ACHN (cell line): Measurements from ENCODE around the gene TAL1.
"Not testable (repeated sequence)": the region's sequence is repeated elsewhere in the genome, so short reads cannot be mapped to it uniquely, and the experiment has no call there.

ENCODE experiments used
- DNase-seq: peaks from one replicate; pipeline ENCODE4 v3.0.0-alpha.2; 2015
- in situ Hi-C: cut with HindIII; loops from 2 replicates; pipeline ENCODE4 v1.10.0; 2017; ENCODE audit warnings: low sequenced_read_pairs, low pct_ligation_motif_present, low pct_unique_long_range_greater_than_20kb

The TAL1 gene

DNA sequence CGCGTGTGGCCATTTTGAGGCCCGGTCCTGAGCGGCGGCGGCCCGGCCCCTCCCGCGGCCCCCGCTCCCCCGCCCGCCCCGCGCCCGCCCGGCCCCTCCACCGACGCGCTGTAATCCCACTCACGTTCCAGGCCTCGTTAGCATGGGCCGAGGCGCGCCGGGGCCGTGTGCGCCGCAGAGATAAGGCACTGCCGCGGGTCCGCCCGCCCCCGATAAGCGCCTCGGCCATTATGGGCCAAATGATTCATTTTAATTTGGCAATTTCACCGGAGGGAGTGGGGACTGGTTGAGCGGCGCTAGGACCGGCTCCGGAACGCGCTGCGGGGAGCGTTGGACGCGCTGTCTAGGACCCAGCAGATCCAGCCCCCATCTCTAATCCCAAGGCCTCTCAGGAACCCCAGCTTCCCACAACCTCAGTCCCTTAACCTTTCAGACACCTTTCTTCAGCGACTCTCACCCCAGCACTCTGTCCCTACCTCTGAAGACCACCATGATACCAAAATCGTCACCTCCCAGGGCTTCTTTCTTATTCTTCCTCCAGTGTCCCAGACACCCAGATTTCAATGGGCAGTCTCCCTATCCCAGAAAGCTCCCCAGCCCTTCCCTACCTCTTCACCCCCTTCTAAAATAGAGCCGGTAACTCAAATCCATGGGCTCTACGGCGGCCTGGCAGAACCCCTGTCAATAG is at the start of gene TAL1:
Gene TAL1, minus strand, starts transcription at position 39 of the 688 bp plus-strand sequence. CDS start 6,337 bp downstream, outside the sequence.
- DNase-seq = no peak

DNA sequence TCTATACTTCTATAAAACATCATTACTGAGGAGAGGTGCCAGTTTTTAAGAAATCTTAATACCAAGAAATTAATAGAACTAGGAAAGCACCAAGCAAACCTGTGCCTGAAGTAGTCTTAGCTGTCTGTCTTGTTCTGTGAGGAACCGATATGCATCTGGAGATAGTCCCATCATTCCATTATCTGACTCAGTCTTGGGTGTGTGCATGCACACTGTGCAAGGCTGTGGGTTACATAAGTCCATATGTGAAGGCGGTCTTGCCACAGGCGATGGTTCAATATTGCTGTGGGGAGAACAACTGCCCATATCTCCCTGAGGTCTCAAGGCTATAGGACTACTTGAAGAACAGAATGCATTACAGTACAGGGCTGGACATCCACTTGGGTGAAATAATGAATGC is 48.1 kb upstream of the TAL1 start:
- DNase-seq = no peak
- in situ Hi-C loops = no loop called here

More for the DNA sequence above, at the start of gene TAL1:
- in situ Hi-C loops = no loop called here

DNA sequence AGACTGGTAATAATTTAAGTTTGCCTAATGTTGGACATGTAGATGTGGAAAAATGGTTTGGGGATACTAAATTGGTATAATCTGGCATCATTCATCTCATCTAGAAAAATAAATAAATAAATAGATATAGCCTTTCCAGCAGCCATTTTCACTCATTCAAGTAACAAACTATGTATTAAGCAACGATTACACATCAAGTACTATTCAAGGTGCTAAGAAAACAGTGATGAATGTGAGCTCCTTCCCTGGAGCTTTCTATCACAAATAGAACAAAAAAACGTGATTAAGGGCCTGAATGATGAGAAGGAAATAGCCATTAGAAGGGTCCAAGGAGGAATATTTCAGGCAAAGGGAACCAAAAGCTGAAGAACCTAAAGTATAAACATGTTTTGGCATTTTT is 44.8 kb upstream of the TAL1 start:
- DNase-seq = no peak
- in situ Hi-C loops = no loop called here

DNA sequence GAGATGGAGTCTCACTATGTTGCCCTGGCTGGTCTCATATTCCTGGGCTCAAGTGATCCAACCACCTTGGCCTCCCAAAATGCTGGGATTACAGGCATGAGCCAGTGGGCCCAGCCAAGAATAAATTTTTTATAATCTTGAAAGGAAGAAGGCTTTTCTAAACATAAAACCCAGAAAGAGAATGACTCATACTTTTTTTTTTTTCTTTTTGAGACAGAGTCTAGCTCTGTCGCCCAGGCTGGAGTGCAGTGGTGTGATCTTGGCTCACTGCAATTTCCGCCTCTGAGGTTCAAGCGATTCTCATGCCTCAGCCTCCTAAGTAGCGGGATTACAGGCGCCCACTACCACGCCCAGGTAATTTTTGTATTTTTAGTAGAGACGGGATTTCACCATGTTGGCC is 43.8 kb upstream of the TAL1 start:
- DNase-seq = not testable (repeated sequence)

DNA sequence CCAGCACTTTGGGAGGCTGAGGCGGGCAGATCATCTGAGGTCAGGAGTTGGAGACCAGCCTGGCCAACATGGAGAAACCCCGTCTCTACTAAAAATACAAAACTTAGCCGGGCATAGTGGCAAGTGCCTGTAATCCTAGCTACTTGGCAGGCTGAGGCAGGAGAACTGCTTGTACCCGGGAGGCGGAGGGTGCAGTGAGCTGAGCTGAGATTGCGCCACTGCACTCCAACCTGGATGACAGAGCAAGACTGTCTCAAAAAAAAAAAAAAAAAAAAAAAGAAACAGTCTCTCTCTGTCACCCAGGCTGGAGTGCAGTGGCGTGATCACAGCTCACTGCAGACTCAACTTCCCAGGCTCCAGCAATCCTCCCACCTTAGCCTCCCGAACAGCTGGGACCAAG is 33.5 kb upstream of the TAL1 start:
- in situ Hi-C loops, DNase-seq: not testable (repeated sequence)

More for the DNA sequence above, 43.8 kb upstream of the TAL1 start:
- in situ Hi-C loops = not testable (repeated sequence)

DNA sequence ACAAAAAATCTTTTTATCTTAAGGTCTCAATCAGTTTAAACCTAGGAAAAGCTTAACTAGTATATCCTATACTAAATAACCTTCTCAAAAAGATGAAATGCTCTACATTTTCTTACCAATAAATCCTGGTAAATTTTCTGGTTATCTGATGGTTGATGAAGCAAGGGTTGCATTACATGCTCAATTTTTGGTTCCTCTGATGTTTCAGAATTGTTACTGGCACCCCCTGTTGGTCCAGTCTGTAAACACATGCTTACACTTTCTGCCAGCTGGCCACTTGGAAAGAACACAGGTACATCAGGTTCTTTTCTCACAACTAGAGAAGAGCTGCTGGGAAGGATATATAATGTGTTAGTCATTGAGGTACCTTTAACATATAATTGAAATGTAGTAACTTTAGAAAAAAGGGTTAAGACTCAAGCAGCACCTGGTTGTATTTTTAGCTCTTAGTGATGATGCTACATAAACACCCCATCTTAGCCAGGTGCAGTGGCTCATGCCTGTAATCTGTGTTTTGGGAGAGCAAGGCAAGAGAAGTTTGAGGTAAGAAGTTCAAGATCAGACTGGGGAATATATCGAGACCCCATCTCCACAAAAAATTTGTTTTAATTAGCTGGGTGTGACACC is 30.9 kb upstream of the TAL1 start:
- in situ Hi-C loops = no loop called here

DNA sequence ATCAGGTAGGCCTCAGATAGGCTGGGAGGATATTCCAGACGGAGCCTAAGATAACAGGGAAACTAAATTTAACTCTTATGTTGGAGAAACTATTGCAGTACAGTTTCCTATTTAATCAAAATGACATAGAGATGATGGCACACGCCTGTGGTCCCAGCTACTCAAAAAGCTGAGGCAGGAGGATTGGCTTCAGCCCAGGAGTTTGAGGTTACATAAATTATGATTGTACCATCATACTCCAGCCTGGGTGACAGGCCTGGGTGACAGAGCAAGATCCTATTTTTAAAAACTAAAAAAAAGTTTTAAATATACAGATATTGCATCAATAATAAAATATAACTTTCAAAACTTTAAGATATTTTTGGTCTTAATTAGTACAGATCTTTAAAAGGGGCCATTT is 25.2 kb upstream of the TAL1 start:
- DNase-seq = no peak
- in situ Hi-C loops = no loop called here

More for the DNA sequence above, 30.9 kb upstream of the TAL1 start:
- peak; percentile 64 for DNase-seq

DNA sequence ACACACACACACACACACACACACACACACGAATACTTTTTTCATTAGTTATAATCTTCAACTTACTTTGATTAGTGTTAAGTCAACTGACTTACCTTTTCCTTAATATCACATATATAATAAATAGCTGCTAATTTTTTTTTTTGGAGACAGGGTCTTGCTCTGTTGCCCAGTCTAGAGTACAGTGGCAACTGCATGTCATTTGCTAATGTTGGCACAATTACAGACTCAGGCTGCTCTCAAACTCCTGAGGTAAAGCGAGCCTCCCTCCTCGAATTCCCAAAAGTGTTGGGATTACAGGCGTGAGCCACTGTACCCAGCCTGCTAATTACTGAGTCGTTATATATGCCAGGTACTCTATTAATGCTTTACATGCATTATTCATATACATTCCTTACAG is 20.8 kb upstream of the TAL1 start:
- in situ Hi-C loops = no loop called here
- no peak for DNase-seq

DNA sequence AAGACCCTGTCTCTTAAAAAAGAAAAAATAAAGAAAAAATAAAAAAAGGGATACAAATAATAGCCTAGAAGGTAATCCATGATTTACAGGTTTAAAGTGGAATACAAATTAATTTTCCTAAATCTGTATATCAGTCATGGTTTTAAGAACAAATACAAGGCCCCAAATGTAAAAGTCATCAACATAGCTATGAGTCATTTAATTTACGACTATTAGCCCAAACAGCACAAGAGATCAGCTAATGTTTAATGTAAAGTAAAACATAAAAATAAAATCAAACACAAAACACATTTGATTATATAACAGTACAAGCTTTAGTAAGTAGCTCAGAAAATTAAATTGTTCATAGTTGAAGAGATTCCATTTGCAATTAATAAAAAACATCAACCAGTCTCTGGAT is 20.3 kb upstream of the TAL1 start:
- in situ Hi-C loops = no loop called here
- DNase-seq = no peak

DNA sequence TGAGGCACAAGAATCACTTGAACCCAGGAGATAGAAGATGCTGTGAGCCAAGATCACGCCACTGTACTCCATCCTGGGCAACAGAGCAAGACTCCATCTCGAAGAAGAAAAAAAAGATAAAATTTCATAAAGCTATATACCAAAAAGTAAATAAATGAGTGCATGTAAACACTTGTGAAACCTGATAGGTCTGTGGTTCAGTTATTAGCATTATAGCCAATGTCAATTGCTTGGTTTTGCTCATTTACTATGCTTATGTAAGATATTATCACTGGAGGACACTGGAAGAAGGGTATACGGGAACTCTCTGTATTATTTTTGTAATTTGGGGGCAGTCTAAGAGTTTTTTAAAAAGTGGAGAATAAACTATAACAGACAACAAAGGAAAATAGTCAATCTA is 17.7 kb upstream of the TAL1 start:
- in situ Hi-C loops = no loop called here
- no peak for DNase-seq

DNA sequence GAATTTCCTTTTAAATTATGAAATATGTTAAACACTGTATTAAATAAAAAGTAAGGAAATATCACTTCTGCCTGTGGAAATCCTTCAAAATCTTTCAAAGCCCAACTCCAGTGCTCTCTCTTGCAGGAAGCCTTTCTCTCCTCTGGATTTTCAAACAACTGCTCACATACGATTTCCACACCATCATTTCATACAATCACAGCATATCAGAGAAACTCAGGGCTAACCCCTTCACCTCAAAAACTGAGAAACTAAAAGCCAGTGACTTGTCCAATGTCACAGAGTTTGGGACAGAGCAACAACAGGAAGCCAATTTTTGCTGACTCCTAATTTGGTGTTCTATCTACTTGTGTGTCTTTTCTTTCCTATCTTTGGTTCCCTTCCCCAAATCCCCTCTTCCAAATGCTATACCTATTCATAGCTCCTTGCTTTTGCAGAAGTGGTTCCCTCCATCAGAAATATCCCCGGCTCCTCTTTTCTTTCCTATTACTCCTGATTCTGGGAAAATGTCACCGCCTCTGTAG is 12.4 kb upstream of the TAL1 start:
- in situ Hi-C loops = no loop called here

DNA sequence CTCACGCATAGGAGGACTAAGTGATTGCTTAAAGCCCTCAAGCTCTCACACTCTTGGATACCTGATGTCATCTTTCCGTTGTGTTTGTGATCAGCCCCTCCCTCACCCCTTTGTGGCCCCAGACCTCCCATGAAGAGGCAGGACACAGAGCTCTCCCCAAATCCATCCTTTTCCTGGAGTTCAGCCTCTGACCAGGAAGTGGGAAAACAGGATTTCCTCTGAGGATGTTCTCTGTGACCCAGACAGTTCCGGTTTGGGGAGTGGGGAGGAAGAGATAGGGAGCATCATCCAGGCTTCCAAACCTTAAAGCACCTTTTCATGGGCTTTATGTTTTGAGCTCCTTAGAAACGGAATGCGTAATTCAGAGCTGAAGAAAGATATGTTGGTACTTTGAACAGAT is 11.9 kb upstream of the TAL1 start:
- DNase-seq = no peak
- in situ Hi-C loops = no loop called here

More for the DNA sequence above, 12.4 kb upstream of the TAL1 start:
- no peak for DNase-seq

DNA sequence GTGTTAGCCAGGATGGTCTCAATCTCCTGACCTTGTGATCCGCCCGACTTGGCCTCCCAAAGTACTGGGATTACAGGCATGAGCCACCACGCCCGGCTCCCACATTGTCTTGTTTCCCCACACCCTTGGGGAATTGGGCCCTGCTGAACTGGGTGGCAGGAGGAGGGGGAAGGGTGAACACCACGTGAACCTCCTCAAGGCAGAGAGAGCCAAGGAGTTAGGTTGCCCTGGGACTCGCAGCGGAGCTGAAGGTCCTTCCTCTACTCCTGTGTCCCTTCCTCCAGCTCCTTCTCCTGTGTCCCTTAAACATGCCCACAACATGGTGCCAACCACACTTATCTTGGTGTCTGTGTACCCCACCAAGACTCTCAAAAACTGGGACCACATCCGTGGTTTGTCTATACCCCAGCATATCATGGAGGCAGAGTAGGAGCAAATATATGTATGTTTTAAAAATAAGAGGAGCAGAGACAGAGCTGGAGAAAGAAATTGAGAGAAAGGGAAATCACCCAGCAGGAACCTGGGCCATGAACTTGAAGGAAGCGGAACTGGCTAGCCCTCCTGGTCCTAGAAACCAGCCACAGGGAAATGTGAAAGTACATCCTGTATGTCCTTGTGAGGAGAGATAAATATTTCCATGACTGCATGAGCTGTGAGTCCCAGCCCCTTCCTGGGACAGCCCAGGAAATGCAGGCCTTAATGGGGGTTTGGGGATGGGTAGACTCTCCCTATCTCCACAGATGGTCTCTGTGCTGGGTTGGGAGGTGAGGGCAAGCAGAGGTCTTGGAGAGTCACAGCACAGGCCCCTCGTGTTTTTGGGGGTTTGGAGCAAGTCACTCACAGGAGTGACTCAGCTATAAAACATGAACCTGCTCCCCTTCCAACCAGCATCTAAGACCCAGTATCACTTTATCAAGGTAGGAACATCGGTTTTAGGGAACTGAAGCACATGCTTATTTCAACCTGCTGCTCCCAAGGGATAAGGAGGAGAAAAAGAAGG is 9.4 kb upstream of the TAL1 start:
- in situ Hi-C loops = no loop called here
- no peak for DNase-seq

DNA sequence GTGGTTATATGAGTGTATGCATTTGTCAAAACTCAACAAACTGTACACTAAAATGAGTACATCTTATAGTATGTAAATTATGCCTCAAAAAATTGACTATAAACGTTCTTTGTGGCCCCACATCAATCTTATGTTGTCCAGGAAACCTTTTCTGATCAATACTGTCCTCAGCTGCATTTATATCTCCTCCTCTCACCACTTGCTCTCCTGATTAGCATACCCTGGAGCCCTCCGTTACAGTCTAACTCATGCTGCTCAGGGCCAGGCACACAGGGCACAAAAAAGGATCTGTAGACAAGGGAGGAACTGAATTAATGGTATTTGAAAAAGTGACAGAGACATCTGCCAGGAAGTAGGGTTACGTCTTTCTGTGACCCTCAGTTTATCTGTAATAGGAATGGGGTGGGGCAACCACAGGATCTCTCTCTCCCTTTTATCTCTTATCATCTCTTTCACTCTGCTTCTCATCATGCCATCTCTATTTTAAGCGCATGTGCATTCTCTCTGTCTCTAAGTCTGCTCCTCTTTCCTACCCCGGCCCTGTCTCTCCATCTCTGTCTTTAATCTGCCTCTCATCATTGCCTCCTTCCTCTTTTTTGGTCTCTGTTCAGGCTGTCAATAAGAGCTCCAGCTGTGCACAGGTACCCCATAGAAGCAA is 7.0 kb upstream of the TAL1 start:
- DNase-seq = no peak
- in situ Hi-C loops = no loop called here

DNA sequence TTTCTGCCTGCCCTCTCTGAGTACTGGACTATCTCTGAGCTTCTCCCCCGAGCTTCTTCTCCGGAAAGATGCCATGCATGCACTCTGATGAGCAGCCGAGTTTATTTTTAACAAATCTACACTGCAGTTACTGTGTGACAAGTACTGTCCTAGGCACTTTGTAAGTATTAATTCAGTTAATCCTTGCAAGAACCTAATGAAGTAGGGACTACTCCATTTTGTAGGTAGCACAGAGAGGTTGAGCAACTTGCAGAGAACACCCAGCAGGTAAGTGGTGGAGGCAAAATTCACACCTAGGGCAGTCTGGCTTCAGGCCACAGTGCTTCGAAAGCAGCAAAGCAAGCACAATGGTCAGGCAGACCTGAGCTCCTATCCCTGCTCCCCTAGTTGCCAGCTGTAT is 3.8 kb upstream of the TAL1 start:
- in situ Hi-C loops = no loop called here
- DNase-seq = no peak

DNA sequence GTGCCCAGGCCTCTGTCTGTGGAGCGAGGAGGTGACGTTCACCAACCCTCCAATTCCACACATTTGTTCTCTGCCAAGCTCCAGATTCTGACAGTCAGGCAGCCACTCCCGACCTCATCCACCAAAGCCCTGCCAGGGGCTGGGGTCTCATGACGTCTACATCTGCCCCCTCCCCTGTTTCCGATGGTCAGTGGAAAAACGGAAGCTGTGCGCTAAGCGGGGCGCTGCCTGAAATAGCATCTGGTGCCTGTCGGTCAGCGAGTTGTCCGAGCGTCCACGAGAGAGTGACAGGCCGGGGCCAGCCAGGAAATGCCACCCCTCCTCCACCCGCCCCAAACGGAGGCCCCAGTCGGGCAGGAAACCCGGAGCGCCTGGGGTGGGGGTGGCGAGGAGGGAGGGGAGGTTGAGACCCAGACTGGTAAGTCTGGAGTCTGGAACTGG is 3.2 kb upstream of the TAL1 start:
- in situ Hi-C loops = no loop called here
- DNase-seq = no peak

DNA sequence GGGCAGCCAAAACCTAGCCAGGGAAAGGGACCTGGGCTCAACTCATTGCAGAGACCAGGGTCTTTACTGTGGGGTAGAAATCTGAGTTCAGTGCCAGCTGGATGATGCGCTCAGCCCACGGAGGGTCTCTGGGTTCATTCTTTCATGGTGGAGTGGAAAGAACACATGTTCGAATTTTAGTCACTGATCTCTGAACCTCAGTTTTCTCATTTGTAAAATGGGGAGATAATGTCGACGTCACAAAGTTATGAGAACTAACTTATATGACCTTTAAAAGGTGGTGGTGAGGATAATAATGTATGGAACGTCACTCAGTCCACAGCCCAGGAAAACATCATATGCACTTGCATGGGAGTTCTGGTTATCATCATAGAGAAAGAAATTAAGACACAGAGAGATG is 1.2 kb upstream of the TAL1 start:
- in situ Hi-C loops = no loop called here
- no peak for DNase-seq
